ENCODE results near the gene RRP9. TPM values are rescaled to one million over a fixed set of nuclear protein-coding genes. Genes with fewer than 3 reads are reported as not detected.

Gene RRP9
- total and polyA plus RNA-seq, 4 donors = 8.2 to 47.6 (median 33.5) TPM

DNA sequence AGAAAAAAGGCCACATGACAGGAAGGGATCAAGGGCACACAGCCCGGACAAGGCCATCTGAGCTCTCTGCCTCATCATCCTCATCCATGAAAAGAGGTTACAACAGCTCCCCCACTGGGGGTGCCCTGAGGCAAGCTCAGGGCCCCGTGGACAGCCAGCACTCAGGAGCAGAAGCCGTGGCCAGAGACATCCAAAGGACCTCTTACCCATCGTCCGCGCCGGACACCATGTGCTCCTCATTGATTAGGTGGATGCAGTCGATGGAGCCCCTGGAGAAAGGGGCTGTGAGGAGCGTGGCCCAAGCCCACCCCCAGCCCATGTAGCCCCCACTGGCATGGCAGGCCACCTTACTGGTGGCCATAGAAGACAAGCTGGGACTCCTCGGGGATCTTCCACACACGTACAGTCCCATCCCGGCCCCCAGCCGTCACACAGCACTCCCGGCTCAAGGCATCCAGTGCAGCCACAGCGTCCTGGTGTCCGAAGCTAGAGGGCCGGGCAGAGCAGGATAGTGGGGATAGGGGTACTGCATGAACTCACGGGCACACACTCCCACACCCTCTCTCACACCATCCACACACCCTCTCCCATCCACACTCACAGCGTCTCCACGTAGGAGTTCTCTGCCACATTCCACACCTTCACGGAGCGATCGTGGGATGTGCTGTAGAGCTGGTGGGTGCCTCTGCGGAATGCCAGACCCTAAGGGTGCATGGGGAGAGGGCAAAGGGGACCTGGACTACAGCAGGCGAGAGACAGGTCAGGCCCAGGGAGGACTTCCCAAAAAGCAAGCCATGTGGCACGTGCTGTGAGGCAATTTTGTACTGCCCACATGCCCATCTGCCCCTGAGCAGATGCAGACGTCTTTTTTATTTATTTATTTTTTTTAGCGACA, 6.5 kb downstream of the RRP9 start:
- Histone ChIP-seq H3K4me3 (no peak overlapping the region), H3K36me3 (ENCODE audit: control insufficient read depth in 4 of 4, insufficient read depth in 4 of 4, low read length in 4 of 4) (peaks cover 17 to 62% (median 32%) of the 10 kb centered on the region in 4 donors), H3K27ac (ENCODE audit: low read depth in 1 of 2, low read length in 1 of 2) (no peak overlapping the region), H3K4me1 (ENCODE audit: control insufficient read depth in 5 of 5, insufficient read depth in 5 of 5, low read length in 5 of 5) (no peaks in the 10 kb centered on the region), H3K9me3 (ENCODE audit: control insufficient read depth in 4 of 4, insufficient read depth in 3 of 4, low read length in 3 of 4) (no peaks in the 10 kb centered on the region), H3K27me3 (ENCODE audit: control insufficient read depth in 3 of 3, insufficient read depth in 3 of 3, low read length in 2 of 3) (no peaks in the 10 kb centered on the region), H3K9ac (ENCODE audit: insufficient read depth in 1 of 2, low read length in 2 of 2) (no peak overlapping the region)
- DNase-seq (no peak), ATAC-seq (ENCODE audit: insufficient read depth, low FRiP score) (no peak)
- TF ChIP-seq, protein P1, sequence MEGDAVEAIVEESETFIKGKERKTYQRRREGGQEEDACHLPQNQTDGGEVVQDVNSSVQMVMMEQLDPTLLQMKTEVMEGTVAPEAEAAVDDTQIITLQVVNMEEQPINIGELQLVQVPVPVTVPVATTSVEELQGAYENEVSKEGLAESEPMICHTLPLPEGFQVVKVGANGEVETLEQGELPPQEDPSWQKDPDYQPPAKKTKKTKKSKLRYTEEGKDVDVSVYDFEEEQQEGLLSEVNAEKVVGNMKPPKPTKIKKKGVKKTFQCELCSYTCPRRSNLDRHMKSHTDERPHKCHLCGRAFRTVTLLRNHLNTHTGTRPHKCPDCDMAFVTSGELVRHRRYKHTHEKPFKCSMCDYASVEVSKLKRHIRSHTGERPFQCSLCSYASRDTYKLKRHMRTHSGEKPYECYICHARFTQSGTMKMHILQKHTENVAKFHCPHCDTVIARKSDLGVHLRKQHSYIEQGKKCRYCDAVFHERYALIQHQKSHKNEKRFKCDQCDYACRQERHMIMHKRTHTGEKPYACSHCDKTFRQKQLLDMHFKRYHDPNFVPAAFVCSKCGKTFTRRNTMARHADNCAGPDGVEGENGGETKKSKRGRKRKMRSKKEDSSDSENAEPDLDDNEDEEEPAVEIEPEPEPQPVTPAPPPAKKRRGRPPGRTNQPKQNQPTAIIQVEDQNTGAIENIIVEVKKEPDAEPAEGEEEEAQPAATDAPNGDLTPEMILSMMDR (IDR thresholded peaks at IDR 0.05; ENCODE audit: control extremely low read depth, extremely low read depth) = no peak
- WGBS, 2 donors = 93 to 94% methylated on average over 28 of the region's 28 CpGs

DNA sequence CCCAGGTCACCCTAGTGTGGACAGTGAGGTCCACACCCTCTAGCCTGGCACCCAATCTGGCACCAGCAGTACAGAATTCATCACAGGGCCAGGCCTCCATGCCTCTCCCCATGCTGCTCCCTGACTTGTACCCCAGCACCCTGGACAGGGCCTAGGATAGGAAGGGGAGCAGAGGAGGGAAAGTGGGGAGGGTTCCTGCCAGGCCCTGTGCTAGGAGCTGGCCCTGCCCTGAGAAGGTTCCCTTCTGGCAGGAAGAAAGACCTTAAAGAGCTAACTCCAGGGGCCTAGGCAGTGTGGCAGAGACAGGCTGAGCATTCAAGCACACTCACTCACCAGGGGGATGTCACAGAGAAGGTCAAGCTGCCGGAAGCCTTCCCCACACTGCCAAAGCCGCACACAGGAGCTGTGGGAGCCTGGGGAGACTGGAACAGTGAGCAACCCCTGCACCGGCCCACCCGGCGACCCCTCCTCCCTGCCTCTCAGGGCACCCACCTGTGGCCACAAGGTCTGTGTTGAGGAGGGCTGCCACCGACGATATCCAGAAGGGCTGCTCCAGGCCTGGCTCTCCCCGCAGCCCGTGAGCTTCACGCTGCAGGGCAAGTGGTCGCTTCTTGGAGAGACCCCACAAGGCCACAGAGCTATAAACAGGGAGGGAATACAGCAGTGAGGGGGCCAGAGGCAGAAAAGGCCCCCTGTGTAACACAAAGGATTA, 7.4 kb downstream of the RRP9 start:
- DNase-seq = no peak
- ATAC-seq (ENCODE audit: insufficient read depth, low FRiP score) = no peak
- Histone ChIP-seq H3K27ac (ENCODE audit: low read depth in 1 of 2, low read length in 1 of 2) (no peak overlapping the region), H3K9me3 (ENCODE audit: control insufficient read depth in 4 of 4, insufficient read depth in 3 of 4, low read length in 3 of 4) (no peaks in the 10 kb centered on the region), H3K36me3 (ENCODE audit: control insufficient read depth in 4 of 4, insufficient read depth in 4 of 4, low read length in 4 of 4) (peaks cover 17 to 62% (median 32%) of the 10 kb centered on the region in 4 donors), H3K9ac (ENCODE audit: insufficient read depth in 1 of 2, low read length in 2 of 2) (no peak overlapping the region), H3K4me3 (no peak overlapping the region), H3K27me3 (ENCODE audit: control insufficient read depth in 3 of 3, insufficient read depth in 3 of 3, low read length in 2 of 3) (no peaks in the 10 kb centered on the region), H3K4me1 (ENCODE audit: control insufficient read depth in 5 of 5, insufficient read depth in 5 of 5, low read length in 5 of 5) (no peaks in the 10 kb centered on the region)
- TF ChIP-seq, protein P1 (IDR thresholded peaks at IDR 0.05; ENCODE audit: control extremely low read depth, extremely low read depth) = no peak
- 96 to 98% methylated on average over 11 of the region's 11 CpGs for WGBS, 2 donors

DNA sequence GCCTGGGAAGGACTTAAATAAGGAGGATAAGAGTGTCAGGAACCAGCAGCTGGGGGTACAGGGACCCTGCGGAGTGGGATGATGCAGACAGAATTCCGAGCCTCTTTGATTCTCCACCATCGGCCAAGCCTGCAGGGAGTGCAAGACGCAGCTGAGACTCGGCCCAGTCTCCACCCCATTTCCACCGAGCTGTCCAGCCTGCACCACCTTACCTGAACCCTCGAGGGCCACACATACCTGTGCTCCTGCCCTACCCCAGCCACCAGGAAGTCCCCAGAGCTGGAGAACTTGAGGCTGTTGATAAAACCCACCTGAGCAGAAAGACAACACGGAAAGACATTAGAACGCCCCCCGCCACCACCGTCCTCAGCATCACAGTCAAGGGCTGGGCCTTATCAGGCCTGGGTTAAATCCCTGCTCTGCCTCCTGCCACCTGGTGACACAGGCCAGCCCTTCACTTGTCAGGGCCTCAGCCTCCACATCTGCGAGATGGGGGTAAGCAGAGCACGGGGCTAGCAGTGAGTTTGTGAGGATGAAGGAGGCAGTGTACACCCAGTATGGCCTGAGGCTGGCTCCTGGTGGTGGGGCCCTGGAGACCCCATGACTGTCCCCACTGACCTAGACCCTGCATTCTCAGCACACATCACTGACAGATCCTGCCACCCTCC, 8.1 kb downstream of the RRP9 start:
- WGBS, 2 donors = 94 to 98% methylated on average over 13 of the region's 13 CpGs
- H3K9ac ChIP-seq (ENCODE audit: insufficient read depth in 1 of 2, low read length in 2 of 2) = no peak overlapping the region

More for the DNA sequence above, 8.1 kb downstream of the RRP9 start:
- TF ChIP-seq, protein P1 (IDR thresholded peaks at IDR 0.05; ENCODE audit: control extremely low read depth, extremely low read depth) = no peak
- Histone ChIP-seq H3K36me3 (ENCODE audit: control insufficient read depth in 4 of 4, insufficient read depth in 4 of 4, low read length in 4 of 4) (peaks cover 17 to 58% (median 28%) of the 10 kb centered on the region in 4 donors), H3K4me3 (no peak overlapping the region), H3K27ac (ENCODE audit: low read depth in 1 of 2, low read length in 1 of 2) (no peak overlapping the region), H3K4me1 (ENCODE audit: control insufficient read depth in 5 of 5, insufficient read depth in 5 of 5, low read length in 5 of 5) (no peaks in the 10 kb centered on the region), H3K27me3 (ENCODE audit: control insufficient read depth in 3 of 3, insufficient read depth in 3 of 3, low read length in 2 of 3) (no peaks in the 10 kb centered on the region), H3K9me3 (ENCODE audit: control insufficient read depth in 4 of 4, insufficient read depth in 3 of 4, low read length in 3 of 4) (no peaks in the 10 kb centered on the region)
- ATAC-seq (ENCODE audit: insufficient read depth, low FRiP score) (no peak), DNase-seq (no peak)
